SU-DHL-6 (cell line): Measurements from ENCODE around the gene EXD3.

Experiments used
- H2AFZ ChIP-seq: fragments of 200-600 bp; sonication (generic); 2 replicates; pipeline ENCODE4 v1.6.1; 2014; ENCODE audit warnings: low read depth, mild to moderate bottlenecking, moderate library complexity, mixed read lengths, antibody characterized with exemption, low read length; ENCODE audit not compliant: severe bottlenecking
- H3F3A ChIP-seq: fragments of 200-600 bp; shearing (Covaris generic); 2 replicates; pipeline ENCODE4 v1.6.0; 2016; ENCODE audit warnings: antibody characterized with exemption, mild to moderate bottlenecking; ENCODE audit not compliant: insufficient read depth
- H3K27ac ChIP-seq: fragments of 200-600 bp; sonication (generic); 2 replicates; pipeline ENCODE4 v1.5.1; 2016; ENCODE audit warnings: low read depth, mild to moderate bottlenecking, low read length, moderate library complexity, mixed read lengths
- H3K27me3 ChIP-seq: fragments of 200-600 bp; sonication (generic), shearing (Covaris generic); 2 replicates; pipeline ENCODE4 v1.6.0; 2014; ENCODE audit warnings: mild to moderate bottlenecking, low read length
- H3K36me3 ChIP-seq: fragments of 200-600 bp; sonication (generic); 2 replicates; pipeline ENCODE4 v1.6.1; 2014; ENCODE audit warnings: mild to moderate bottlenecking, low read length, mixed read lengths
- H3K4me2 ChIP-seq: fragments of 300-600, 200-600 bp; shearing (Covaris generic), sonication (generic); 2 replicates; pipeline ENCODE4 v1.6.0; 2014; ENCODE audit warnings: low read length, low read depth, mild to moderate bottlenecking; ENCODE audit not compliant: poor library complexity, severe bottlenecking
- H3K4me3 ChIP-seq: fragments of 200-600 bp; sonication (generic); 2 replicates; pipeline ENCODE4 v1.5.1; 2014; ENCODE audit warnings: antibody characterized with exemption, low read length, mild to moderate bottlenecking, mixed read lengths; ENCODE audit not compliant: insufficient read depth, poor library complexity, severe bottlenecking
- H3K79me2 ChIP-seq: fragments of 200-600 bp; sonication (generic); 2 replicates; pipeline ENCODE4 v1.6.1; 2014; ENCODE audit warnings: mild to moderate bottlenecking, low read length, moderate library complexity; ENCODE audit not compliant: insufficient read depth
- H3K9ac ChIP-seq: fragments of 200-600 bp; sonication (generic); 2 replicates; pipeline ENCODE4 v1.7.0; 2014; ENCODE audit warnings: mild to moderate bottlenecking, low read length
- H3K9me2 ChIP-seq: fragments of 200-600 bp; sonication (generic); replicated peaks from 2 replicates; pipeline ENCODE4 v1.6.1; 2014; ENCODE audit warnings: low read length; ENCODE audit not compliant: insufficient read depth
- H3K9me3 ChIP-seq: fragments of 200-600 bp; sonication (generic); 2 replicates; pipeline ENCODE4 v1.6.1; 2014; ENCODE audit warnings: low read length, mixed read lengths; ENCODE audit not compliant: insufficient read depth
- H4K20me1 ChIP-seq: fragments of 200-600 bp; sonication (generic); 2 replicates; pipeline ENCODE4 v1.6.1; 2014; ENCODE audit warnings: low read depth, mild to moderate bottlenecking, antibody characterized with exemption, low read length, moderate library complexity, mixed read lengths
- EZH2phosphoT487 ChIP-seq: fragments of 200-600 bp; sonication (generic), shearing (Covaris generic); conservative IDR thresholded peaks from 2 replicates; pipeline ENCODE4 v1.6.1; 2018; ENCODE audit warnings: mild to moderate bottlenecking, antibody characterized with exemption, low read length, moderate library complexity, mixed read lengths
- TF ChIP-seq, protein P1 (sequence below): fragments of 200-600 bp; sonication (generic); IDR thresholded peaks from one replicate; pipeline ENCODE4 v1.5.1; 2017; ENCODE audit warnings: antibody characterized with exemption, mild to moderate bottlenecking, low read length, moderate library complexity; ENCODE audit not compliant: insufficient read depth, poor library complexity, severe bottlenecking

Gene EXD3

DNA sequence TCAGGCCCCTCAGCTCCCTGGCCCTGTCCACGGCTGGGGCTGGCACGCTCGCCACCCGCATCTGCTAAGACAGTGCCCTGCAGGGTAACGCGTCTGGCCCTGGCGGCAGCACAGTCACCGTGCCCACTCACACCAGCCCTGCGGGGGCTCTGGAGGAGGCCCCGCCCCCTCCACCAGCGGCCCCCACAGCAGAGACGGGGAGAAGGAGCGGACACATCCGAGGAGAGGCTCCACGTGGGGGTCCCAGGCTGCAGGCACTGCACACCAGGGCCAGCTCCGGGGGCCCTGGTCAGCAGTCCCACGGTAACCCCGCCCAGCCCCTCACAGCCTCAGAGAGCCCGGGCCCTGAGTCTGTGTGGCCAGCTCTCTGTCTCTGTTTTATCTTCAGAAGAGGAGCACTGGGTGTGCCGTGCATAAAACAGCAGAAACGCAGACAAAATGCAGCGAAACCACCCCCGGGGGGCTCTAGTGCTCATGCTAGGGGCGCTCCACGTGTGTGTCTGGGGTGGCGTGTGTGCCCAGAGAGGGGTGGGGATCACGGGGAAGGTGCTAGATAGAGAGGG is 73.4 kb downstream of the EXD3 start:
- Histone ChIP-seq H3K27me3 (no peaks in the 10 kb centered on the region), H3K79me2 (no peaks in the 10 kb centered on the region)
- TF ChIP-seq, protein P1, sequence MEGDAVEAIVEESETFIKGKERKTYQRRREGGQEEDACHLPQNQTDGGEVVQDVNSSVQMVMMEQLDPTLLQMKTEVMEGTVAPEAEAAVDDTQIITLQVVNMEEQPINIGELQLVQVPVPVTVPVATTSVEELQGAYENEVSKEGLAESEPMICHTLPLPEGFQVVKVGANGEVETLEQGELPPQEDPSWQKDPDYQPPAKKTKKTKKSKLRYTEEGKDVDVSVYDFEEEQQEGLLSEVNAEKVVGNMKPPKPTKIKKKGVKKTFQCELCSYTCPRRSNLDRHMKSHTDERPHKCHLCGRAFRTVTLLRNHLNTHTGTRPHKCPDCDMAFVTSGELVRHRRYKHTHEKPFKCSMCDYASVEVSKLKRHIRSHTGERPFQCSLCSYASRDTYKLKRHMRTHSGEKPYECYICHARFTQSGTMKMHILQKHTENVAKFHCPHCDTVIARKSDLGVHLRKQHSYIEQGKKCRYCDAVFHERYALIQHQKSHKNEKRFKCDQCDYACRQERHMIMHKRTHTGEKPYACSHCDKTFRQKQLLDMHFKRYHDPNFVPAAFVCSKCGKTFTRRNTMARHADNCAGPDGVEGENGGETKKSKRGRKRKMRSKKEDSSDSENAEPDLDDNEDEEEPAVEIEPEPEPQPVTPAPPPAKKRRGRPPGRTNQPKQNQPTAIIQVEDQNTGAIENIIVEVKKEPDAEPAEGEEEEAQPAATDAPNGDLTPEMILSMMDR: no peak
- TF ChIP-seq EZH2phosphoT487: no peak

DNA sequence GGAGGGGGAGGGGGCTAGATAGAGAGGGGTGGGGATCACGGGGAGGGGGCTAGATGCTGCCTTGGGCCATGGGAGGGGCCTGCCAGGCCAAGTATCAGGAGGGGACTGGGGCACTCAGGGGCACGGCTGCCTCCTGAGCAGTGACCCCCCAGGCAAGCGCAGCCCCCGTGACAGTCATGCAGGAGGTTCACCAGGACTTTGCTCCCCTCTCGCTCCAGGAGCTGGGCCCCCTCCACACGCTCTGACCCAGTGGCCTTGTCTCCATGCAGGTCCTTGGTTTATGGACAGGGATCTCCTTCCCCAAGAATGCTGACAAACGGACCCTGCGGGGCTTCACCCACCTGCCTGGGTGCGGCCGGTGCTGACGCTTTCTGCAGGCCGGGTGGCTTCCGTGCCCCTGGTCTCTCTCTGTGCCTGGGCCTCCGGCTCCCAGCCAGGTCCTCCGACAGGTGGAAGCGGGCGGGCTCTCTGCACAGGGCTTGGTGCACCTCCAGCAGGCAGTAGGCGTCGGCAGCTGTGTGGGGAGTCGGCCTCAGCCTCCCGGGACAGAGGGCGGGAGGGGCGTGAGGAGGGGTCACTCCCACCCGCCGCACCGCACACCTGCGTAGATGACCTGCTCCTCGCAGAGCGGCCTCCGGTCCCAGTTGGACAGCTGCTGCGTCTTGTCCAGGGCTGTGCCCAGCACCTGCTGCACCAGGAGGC is 74.0 kb downstream of the EXD3 start:
- Histone ChIP-seq H3K4me2 (no peak overlapping the region), H3K9ac (no peak overlapping the region), H4K20me1 (no peaks in the 10 kb centered on the region), H3K27me3 (no peaks in the 10 kb centered on the region), H3K4me3 (no peak overlapping the region), H3K9me2 (no peaks in the 10 kb centered on the region), H3K36me3 (no peaks in the 10 kb centered on the region), H3K27ac (no peak overlapping the region), H3K9me3 (no peaks in the 10 kb centered on the region), H3F3A (no peaks in the 10 kb centered on the region), H3K79me2 (no peaks in the 10 kb centered on the region), H2AFZ (no peak overlapping the region)
- TF ChIP-seq, protein P1: no peak
- TF ChIP-seq EZH2phosphoT487: no peak

More for the DNA sequence above, 73.4 kb downstream of the EXD3 start:
- H3K9ac ChIP-seq: no peak overlapping the region
- no peaks in the 10 kb centered on the region for H3K36me3 ChIP-seq
- no peaks in the 10 kb centered on the region for H3K9me3 ChIP-seq
- no peaks in the 10 kb centered on the region for H3K9me2 ChIP-seq
- H2AFZ ChIP-seq: no peak overlapping the region
- H4K20me1 ChIP-seq: no peaks in the 10 kb centered on the region
- H3K27ac ChIP-seq: no peak overlapping the region
- no peaks in the 10 kb centered on the region for H3F3A ChIP-seq
- no peak overlapping the region for H3K4me2 ChIP-seq
- no peak overlapping the region for H3K4me3 ChIP-seq

- no peak overlapping the region for H2AFZ ChIP-seq
- H4K20me1 ChIP-seq: no peaks in the 10 kb centered on the region
- H3K9me2 ChIP-seq: no peaks in the 10 kb centered on the region
- no peaks in the 10 kb centered on the region for H3K27me3 ChIP-seq
- no peaks in the 10 kb centered on the region for H3F3A ChIP-seq
- no peak overlapping the region for H3K4me2 ChIP-seq
- H3K79me2 ChIP-seq: no peaks in the 10 kb centered on the region
- H3K36me3 ChIP-seq: no peaks in the 10 kb centered on the region
- no peak overlapping the region for H3K27ac ChIP-seq
- no peak overlapping the region for H3K4me3 ChIP-seq
- H3K9ac ChIP-seq: no peak overlapping the region
- TF ChIP-seq, protein P1: no peak
- TF ChIP-seq EZH2phosphoT487: no peak
- H3K9me3 ChIP-seq: no peaks in the 10 kb centered on the region
These were observed 75.0 kb downstream of the EXD3 start for GRCh38 chr9:137347928-137348327.
